Stimulated activated CD8-positive, alpha-beta memory T cell treated with anti-CD3 and anti-CD28 coated beads, Interleukin-15, amount 100 ng/mL, for 4 hours (primary cell): ENCODE data around the gene DECR2.

ENCODE experiments used
- DNase-seq, 2 donors: peaks; one replicate each; pipeline ENCODE4 v3.0.0-alpha.2; 2020; ENCODE audit warnings: low read depth in 2 of 2

DECR2 gene

DNA sequence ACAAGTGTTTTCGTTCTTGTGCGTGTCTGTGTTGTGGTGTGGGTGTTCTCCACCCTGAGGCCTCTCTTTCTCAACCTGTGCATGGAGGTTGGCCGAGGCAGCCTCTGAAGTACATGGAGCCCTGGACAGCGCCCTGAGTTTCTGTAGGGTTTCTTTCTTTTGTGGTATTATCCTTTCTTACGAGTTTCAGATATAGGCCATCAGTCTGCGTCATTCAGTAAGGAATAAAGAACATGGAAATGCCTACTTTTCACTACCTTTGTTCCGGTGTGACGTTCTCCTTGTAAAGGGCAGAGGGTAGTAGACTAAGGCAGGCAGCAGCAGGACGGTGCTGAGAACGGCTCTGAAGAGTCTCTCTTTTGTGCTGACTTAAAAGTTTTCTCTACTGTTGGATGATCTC lies 42.3 kb downstream of the DECR2 start:
- no peak for DNase-seq

DNA sequence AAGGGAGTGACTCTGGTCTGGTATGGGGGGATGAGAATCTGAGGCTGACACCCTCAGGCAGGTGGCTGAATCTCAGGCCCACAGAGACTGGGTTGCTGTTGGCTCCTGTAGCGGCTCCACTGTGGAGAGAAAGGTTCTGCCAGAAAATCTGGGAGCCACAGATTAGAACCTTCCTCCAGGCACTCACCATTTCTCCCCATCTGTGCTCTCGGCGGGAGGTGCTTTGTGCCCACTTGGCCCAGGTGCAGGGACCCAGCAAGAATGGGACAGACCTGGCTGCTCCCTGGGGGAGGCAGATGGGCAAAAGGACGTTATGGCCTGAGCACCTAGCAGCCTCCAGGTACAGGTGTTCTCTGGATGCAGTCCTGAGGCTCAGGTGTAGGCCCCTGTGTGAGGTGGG lies 43.9 kb downstream of the DECR2 start:
- no peak for DNase-seq

DNA sequence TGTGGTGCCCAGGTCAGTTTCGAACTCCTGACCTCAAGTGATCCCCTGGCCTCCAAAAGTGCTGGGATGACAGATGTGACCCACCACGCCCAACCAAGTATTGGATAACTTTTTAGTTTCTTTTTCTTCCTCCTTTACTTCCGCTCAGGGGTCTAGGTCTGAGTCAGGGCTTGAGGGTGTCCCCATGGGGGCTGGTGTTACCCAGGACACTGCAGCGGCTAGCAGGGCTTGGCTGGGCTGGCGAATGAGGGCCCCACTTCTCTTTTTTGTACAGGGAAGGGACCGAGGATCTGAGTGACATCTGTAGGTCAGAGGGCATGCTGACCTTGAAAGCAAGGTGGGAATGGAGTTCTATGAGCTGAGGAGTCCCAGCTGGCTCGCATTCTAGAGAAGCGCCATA lies 48.7 kb downstream of the DECR2 start:
- DNase-seq, result no peak

DNA sequence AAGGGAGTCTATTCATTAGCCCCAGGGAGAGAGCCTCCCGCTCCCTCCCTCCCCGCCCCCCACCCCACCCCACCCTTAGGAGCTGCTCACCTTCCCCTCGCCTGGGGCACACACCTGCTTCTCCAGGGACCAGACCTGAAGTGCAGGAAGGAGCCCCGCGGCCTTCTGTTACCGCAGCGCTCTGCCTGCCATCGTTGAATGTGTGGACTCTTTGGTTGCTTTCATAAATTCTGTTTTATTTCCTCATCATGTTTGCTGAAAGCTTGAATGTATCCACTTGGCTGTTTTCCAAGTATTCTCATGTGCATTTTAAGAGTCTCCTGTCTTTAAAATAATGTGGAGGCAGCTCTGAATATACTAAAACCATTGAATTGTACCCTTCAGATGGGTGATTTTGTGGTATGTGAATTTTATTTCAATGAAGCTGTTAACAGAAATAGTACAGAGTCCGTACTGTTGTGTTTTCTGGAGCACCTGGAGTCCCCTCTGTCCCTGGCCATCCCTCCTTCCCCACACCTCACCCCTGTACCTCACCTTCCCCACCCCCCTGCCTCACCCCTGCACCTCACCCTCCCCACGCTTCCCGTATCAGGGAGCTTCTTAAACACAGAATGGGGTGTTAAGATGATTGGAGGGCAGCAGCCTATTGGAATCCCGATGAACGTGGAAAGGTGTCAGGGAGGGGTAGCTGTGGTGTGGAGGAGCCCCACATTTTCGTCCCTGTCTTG lies 49.3 kb downstream of the DECR2 start:
- DNase-seq, result no peak

DNA sequence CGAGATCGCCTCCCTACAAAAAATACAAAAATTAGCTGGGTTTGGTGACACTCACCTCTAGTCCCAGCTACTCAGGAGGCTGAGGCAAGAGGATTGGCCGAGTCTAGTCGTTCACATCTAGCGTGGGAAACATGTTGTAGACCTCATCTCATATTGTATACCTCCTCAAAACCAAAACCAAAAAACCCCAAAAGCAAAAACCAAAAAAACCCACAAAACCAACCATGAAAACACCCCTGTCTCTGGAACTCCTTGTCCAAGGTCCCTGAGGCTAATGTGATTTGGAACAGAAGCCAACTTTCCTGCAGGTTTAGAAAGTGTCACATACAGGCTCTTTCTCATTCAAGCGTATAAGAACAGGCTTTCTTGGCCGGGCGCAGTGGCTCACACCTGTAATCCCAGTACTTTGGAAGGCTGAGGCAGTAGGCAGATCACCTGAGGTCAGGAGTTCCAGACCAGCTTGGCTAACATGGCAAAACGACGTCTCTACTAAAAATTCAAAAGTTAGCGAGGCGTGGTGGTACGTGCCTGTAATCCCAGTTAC lies 52.8 kb downstream of the DECR2 start:
- DNase-seq, result no peak

DNA sequence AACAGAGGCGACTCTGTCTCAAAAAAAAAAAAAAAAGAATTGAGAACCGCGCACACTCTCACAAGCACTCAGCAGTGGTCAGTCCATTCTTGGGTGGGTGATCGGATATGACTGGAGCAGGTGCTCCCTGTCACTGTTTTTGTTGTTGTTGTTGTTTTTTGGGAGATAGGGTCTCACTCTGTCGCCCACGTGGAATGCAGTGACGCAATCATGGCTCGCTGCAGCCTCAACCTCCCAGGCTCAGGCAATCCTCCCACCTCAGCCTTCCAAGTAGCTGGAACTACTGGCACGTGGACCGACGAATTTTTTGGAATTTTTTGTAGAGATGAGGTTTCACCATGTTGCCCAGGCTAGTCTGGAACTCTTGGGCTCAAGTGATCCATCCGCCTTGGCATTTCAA lies 53.8 kb downstream of the DECR2 start:
- no peak for DNase-seq

DNA sequence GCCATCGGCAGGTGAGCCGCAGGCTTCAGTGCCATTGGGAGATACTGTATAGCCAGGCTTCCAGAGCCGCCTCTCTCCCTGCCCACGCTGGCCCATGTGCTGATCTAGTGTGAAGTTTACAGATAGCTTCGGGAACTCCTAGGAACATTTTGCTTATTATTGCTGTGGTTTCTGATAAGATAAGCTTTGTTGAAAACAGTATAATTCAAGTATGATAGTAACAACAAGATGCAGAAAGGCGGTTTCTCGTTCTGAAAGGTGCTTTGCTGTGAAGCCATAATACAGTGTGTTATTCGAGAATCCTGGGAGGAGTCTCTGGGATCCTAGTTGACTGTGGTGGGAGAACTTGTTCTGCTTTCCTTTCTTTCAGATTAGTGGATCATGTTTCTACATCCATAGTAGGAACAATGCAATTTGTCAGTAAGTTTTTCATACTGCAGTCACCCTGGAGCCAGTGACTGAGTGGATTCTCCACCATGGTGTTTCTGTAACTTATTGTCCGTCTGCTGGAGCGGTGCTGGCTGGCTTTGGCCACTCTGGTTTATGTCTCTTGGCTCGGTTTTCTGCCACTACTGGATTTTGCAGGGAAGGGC lies 55.3 kb downstream of the DECR2 start:
- no peak for DNase-seq

DNA sequence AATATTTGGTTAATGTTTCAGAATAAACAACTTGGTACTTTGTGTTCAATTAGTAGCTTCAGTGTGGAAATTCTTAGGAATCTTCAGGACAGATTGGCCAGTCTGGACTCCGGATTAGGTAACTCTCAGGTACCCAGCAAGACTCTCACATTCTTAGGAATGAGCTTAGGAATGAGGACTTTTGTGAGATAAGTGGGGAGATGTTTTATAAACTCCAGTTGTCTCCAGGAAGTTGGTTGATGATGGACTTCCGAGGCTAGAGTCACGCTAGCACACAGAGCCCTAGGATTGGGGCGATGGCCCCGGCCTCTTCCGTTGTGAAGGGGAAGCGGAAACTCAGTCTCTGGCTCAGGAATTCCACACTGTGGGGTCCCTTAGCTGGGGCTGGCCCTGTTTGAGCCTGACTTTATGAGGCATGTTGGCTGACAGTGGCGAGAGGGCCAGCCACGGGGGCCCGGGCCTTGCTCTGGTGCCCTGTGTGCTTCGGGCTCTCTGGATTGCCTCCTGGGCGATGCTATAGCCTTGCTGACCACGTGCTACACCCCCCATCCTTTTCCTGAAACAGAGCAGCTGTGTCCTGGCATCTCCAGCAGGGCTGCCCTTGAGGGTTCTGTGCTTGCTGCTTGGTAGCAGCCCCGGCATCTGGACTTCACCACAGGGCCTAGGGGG lies 56.2 kb downstream of the DECR2 start:
- DNase-seq, result no peak

DNA sequence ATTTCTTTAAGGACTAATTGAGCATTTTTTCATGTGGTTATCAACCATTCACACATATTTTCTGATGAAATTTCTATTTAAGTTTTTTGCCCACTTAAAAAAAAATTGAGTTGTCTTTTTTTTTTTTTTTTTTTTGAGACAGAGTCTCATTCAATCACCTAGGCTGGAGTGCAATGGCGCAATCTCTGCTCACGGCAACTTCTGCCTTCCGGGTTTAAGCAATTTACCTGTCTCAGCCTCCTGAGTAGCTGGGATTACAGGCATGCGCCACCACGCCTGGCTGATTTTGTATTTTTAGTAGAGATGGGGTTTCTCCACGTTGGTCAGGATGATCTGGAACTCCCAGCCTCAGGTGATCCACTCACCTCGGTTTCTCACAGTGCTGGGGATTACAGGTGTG lies 58.1 kb downstream of the DECR2 start:
- no peak for DNase-seq

DNA sequence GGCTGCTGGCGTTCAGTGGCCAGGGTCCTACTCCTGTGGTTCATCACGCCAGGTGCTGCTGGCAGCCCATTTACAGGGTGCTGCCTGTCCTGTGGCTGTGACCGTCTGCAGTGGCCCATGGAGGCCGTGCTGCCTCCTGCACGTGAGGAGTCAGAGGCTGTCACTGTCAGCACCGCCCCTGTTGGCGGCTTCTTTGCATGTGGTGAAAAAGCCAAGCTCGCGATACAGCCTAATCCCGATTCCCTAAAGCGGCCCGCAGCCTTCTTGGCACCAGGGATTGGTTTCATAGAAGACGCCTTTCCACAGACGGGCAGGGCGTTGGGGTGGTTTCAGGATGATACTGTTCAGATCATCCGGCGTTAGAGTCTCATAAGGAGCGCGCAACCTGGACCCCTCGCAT lies 59.1 kb downstream of the DECR2 start:
- no peak for DNase-seq
